HL-60 (cell line): ENCODE data around the gene GRAMD2A.

ENCODE experiments used
- CTCF ChIP-seq: IDR thresholded peaks from one replicate; pipeline ENCODE4 v1.5.1; 2011; ENCODE audit warnings: low read length, control low read depth, inconsistent platforms; ENCODE audit not compliant: insufficient read depth
- GABPA ChIP-seq: IDR thresholded peaks from 2 replicates; pipeline ENCODE4 v1.6.1; 2012; ENCODE audit warnings: low read depth
- POLR2AphosphoS5 ChIP-seq: IDR thresholded peaks from 2 replicates; pipeline ENCODE4 v1.6.1; 2012; ENCODE audit warnings: low read depth
- REST ChIP-seq: IDR thresholded peaks from 2 replicates; pipeline ENCODE4 v1.6.1; 2012; ENCODE audit warnings: low read depth; ENCODE audit not compliant: insufficient replicate concordance
- SPI1 ChIP-seq: IDR thresholded peaks from 2 replicates; pipeline ENCODE4 v1.6.1; 2012; ENCODE audit warnings: low read depth, mild to moderate bottlenecking, borderline replicate concordance

- TF ChIP-seq SPI1 (no peak), CTCF (no peak), POLR2AphosphoS5 (no peak), GABPA (no peak), REST (no peak)
Observed at GRCh38 chr15:72154316-72154715, 43.3 kb downstream of the GRAMD2A start.
